Measurements from ENCODE around the gene RADIL. TPM values are rescaled to one million over a fixed set of nuclear protein-coding genes. Genes with fewer than 3 reads are reported as not detected.
A peak's percentile ranks its signal among the peaks of the same experiment; 100 is the strongest.

Gene RADIL
- total RNA-seq, 2 donors from 2014 or later: 2.1 to 29.0 TPM

DNA sequence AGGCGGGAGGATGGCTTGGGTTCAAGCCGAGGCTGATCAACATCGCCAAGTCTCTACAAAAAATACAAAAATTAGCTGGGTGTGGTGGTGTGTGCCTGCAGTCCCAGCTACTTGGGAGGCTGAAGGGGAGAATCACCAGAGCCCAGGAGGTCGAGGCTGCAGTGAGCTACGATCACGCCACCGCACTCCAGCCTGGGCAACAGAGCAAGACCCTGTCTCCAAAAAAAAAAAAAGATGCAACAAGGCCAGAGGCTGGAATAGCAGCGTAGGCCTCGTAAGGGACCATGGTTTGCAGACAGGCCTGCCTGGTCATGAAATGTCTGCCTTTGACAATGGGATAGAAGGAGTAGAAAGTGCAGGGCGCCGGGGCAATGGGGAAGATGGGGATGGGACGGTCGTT, 41.7 kb downstream of the RADIL start:
- Histone ChIP-seq H3K4me1 (peaks cover 12% of the 10 kb centered on the region), H3K27me3 (no peaks in the 10 kb centered on the region), H3K36me3 (replicated peaks in 1 of 2; ENCODE audit: insufficient read depth in 1 of 2, low read depth in 2 of 2) (no peaks in the 10 kb centered on the region), H3K27ac (peak overlapping the region in 3 of 4 donors; percentile 48 to 72 (median 53)), H3K9me3 (no peaks in the 10 kb centered on the region), H3K4me3 (no peak overlapping the region)
- ATAC-seq (no peak), DNase-seq (no peak)
- TF ChIP-seq, protein P1, sequence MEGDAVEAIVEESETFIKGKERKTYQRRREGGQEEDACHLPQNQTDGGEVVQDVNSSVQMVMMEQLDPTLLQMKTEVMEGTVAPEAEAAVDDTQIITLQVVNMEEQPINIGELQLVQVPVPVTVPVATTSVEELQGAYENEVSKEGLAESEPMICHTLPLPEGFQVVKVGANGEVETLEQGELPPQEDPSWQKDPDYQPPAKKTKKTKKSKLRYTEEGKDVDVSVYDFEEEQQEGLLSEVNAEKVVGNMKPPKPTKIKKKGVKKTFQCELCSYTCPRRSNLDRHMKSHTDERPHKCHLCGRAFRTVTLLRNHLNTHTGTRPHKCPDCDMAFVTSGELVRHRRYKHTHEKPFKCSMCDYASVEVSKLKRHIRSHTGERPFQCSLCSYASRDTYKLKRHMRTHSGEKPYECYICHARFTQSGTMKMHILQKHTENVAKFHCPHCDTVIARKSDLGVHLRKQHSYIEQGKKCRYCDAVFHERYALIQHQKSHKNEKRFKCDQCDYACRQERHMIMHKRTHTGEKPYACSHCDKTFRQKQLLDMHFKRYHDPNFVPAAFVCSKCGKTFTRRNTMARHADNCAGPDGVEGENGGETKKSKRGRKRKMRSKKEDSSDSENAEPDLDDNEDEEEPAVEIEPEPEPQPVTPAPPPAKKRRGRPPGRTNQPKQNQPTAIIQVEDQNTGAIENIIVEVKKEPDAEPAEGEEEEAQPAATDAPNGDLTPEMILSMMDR (IDR thresholded peaks at IDR 0.05): no peak
- TF ChIP-seq POLR2A (IDR thresholded peaks at IDR 0.05): no peak
- 89 to 90% methylated on average over 10 to 13 of the region's 13 CpGs for WGBS, 2 donors
- intact Hi-C loops (cut with DNase I): no loop called here

DNA sequence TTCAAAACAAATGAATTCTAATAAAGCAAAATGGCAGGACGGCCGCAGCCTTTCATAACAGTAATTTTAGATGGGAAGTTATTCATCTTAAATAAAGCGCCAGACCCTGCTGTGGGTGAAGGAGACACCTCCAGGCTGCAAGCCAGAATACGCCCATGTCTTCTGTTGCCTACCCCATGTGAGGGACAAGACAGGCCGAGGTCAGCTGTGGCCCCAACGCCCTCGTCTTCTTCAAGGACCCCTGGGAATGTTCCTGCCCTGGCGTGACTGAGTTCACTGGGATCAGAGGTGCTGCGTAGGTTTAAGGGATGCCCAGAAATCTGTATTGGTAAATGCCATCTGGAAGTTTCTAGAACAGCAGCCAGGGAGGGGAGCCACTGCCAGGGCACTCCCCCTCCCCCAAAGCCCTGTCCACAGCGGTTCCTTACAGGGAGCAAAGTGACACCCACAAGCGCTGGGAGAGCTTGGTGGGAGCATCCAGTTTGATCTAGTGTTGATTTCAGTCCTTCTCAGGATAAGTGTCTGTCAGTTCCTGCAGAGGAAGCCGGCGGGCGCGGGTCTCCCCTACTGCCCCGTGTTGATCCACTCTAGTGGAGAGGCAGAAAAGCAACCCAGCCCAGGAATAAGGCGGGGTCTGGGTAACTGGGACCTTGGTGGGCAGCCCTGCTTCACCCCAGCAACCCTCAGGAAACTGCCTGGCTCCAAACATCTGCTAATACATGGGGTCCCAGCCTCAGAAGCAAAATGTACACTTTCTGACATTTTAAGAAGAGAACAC, 42.3 kb downstream of the RADIL start:
- no peak overlapping the region for H3K4me3 ChIP-seq
- H3K27ac ChIP-seq: peak overlapping the region in 1 of 4 donors; percentile 72
- H3K27me3 ChIP-seq: no peaks in the 10 kb centered on the region
- intact Hi-C loops (cut with DNase I): no loop called here
- 94 to 95% methylated on average over 13 to 16 of the region's 17 CpGs for WGBS, 2 donors
- H3K9me3 ChIP-seq: no peaks in the 10 kb centered on the region
- ATAC-seq (no peak), DNase-seq (no peak)
- H3K4me1 ChIP-seq: peaks cover 12% of the 10 kb centered on the region
- no peak for TF ChIP-seq POLR2A (IDR thresholded peaks at IDR 0.05)
- TF ChIP-seq, protein P1 (IDR thresholded peaks at IDR 0.05): no peak
- no peaks in the 10 kb centered on the region for H3K36me3 ChIP-seq (replicated peaks in 1 of 2; ENCODE audit: insufficient read depth in 1 of 2, low read depth in 2 of 2)

DNA sequence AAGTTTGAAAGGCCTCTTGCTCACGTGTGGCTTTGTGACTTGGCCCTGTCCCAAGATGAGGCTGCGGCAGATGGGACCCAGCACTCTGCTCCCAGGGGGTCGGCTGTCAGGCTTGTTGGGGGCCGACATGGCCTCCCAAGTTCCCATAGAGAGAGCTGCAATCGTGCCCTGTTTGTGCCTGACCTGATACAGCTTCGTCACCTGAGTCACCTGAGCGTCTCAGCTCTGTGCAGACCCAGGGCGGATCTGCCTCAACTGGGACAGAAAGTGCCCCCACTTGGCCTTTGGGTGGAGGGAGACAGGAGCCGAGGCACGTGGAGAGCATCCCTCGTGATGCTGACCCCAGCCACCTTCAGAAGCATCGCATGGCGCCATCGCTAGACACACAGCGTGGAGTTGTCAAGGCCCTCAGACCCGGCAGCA, 43.4 kb downstream of the RADIL start:
- TF ChIP-seq, protein P1 (IDR thresholded peaks at IDR 0.05): no peak
- TF ChIP-seq POLR2A (IDR thresholded peaks at IDR 0.05): no peak
- ATAC-seq (no peak), DNase-seq (no peak)
- Histone ChIP-seq H3K9me3 (no peaks in the 10 kb centered on the region), H3K27me3 (no peaks in the 10 kb centered on the region), H3K4me1 (peaks cover 12% of the 10 kb centered on the region), H3K4me3 (no peak overlapping the region), H3K36me3 (replicated peaks in 1 of 2; ENCODE audit: insufficient read depth in 1 of 2, low read depth in 2 of 2) (no peaks in the 10 kb centered on the region), H3K27ac (no peak overlapping the region)
- intact Hi-C loops (cut with DNase I): no loop called here
- WGBS, 2 donors: 67 to 82% methylated on average over 5 to 16 of the region's 16 CpGs

DNA sequence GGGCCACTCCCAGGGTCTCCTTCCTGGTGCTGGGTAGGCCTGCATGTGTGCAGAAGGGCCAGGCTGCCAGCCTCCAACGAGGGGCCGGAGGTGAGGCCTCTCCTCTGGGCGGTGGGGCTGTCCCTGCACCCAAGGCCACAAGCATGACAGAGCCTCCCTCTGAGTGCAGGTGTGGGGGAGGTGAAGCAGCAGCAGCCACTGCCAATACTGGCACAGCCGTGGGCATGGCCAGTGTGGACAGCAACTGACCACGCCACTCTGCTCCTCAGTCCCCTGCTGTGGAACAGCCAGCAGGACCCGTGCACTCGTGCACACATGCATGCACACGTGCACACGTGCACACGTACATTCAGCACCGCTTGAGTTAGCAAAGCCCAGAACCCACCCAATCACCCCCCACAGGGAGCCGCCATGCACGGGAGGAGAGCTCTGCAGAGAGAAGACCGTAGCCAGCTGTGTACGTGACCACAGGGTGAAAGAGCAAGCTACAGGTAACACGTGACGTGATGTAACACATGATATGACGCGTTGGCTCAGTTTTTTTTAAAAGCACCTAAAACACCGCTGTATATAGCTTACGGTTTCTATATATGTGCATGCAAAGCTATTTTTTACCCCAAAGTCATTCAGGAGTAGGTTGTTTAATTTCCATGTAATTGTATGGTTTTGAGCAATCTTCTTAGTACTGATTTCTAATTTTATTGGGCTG, 44.7 kb downstream of the RADIL start:
- Histone ChIP-seq H3K27ac (no peak overlapping the region), H3K9me3 (no peaks in the 10 kb centered on the region), H3K4me1 (peaks cover 12% of the 10 kb centered on the region), H3K27me3 (no peaks in the 10 kb centered on the region), H3K36me3 (replicated peaks in 1 of 2; ENCODE audit: insufficient read depth in 1 of 2, low read depth in 2 of 2) (no peaks in the 10 kb centered on the region), H3K4me3 (no peak overlapping the region)
- no peak for ATAC-seq
- 78 to 94% methylated on average over 18 to 21 of the region's 21 CpGs for WGBS, 2 donors
- DNase-seq: peak in 1 of 4 donors; percentile 31
- TF ChIP-seq, protein P1 (IDR thresholded peaks at IDR 0.05): no peak
- no peak for TF ChIP-seq POLR2A (IDR thresholded peaks at IDR 0.05)
- intact Hi-C loops (cut with DNase I): no loop called here

All from body of pancreas (tissue), 4 donors.